Measurements from ENCODE around the gene HTT. TPM values are rescaled to one million over a fixed set of nuclear protein-coding genes. Genes with fewer than 3 reads are reported as not detected.

The HTT gene
- total RNA-seq, 1 donor: 96.2 TPM

GRCh38 chr4:3066836-3067400, 7.6 kb upstream of the HTT start:
- Histone ChIP-seq H3K27me3 (ENCODE audit: insufficient read depth, low read length) (no peaks in the 10 kb centered on the region), H3K4me3 (ENCODE audit: low read length) (no peak overlapping the region), H3K9me3 (ENCODE audit: low read depth, low read length) (no peaks in the 10 kb centered on the region), H3K4me1 (ENCODE audit: insufficient read depth, low read length) (no peaks in the 10 kb centered on the region)

- Histone ChIP-seq H3K4me3 (ENCODE audit: low read length) (no peak overlapping the region), H3K27me3 (ENCODE audit: insufficient read depth, low read length) (no peaks in the 10 kb centered on the region), H3K4me1 (ENCODE audit: insufficient read depth, low read length) (no peaks in the 10 kb centered on the region), H3K9me3 (ENCODE audit: low read depth, low read length) (no peaks in the 10 kb centered on the region)
Observed at GRCh38 chr4:3067473-3068001, 6.9 kb upstream of the HTT start.

GRCh38 chr4:3069661-3070199, 4.8 kb upstream of the HTT start:
- no peak overlapping the region for H3K4me3 ChIP-seq (ENCODE audit: low read length)
- H3K27me3 ChIP-seq (ENCODE audit: insufficient read depth, low read length): no peaks in the 10 kb centered on the region
- H3K4me1 ChIP-seq (ENCODE audit: insufficient read depth, low read length): peaks cover 7% of the 10 kb centered on the region
- no peaks in the 10 kb centered on the region for H3K9me3 ChIP-seq (ENCODE audit: low read depth, low read length)

- H3K4me1 ChIP-seq (ENCODE audit: insufficient read depth, low read length): peaks cover 15% of the 10 kb centered on the region
- no peaks in the 10 kb centered on the region for H3K27me3 ChIP-seq (ENCODE audit: insufficient read depth, low read length)
- H3K4me3 ChIP-seq (ENCODE audit: low read length): no peak overlapping the region
- H3K9me3 ChIP-seq (ENCODE audit: low read depth, low read length): no peaks in the 10 kb centered on the region
Observed at GRCh38 chr4:3070709-3071500, 3.6 kb upstream of the HTT start.

- Histone ChIP-seq H3K4me1 (ENCODE audit: insufficient read depth, low read length) (peaks cover 25% of the 10 kb centered on the region), H3K9me3 (ENCODE audit: low read depth, low read length) (no peaks in the 10 kb centered on the region), H3K27me3 (ENCODE audit: insufficient read depth, low read length) (no peaks in the 10 kb centered on the region), H3K4me3 (ENCODE audit: low read length) (no peak overlapping the region)
Observed at GRCh38 chr4:3071811-3072210, 2.7 kb upstream of the HTT start.

GRCh38 chr4:3073158-3074077, 1.1 kb upstream of the HTT start:
- H3K4me1 ChIP-seq (ENCODE audit: insufficient read depth, low read length): peaks cover 41% of the 10 kb centered on the region
- no peaks in the 10 kb centered on the region for H3K27me3 ChIP-seq (ENCODE audit: insufficient read depth, low read length)
- peak overlapping the region; percentile 43 for H3K4me3 ChIP-seq (ENCODE audit: low read length)
- no peaks in the 10 kb centered on the region for H3K9me3 ChIP-seq (ENCODE audit: low read depth, low read length)

- no peaks in the 10 kb centered on the region for H3K27me3 ChIP-seq (ENCODE audit: insufficient read depth, low read length)
- H3K4me1 ChIP-seq (ENCODE audit: insufficient read depth, low read length): peaks cover 56% of the 10 kb centered on the region
- peak overlapping the region; percentile 63 for H3K4me3 ChIP-seq (ENCODE audit: low read length)
- H3K9me3 ChIP-seq (ENCODE audit: low read depth, low read length): no peaks in the 10 kb centered on the region
Observed at GRCh38 chr4:3074846-3075651, 568 bp downstream of the HTT start.

- Histone ChIP-seq H3K9me3 (ENCODE audit: low read depth, low read length) (no peaks in the 10 kb centered on the region), H3K4me1 (ENCODE audit: insufficient read depth, low read length) (peaks cover 58% of the 10 kb centered on the region), H3K4me3 (ENCODE audit: low read length) (peak overlapping the region; percentile 61), H3K27me3 (ENCODE audit: insufficient read depth, low read length) (no peaks in the 10 kb centered on the region)
Observed at GRCh38 chr4:3075652-3075981, 1.1 kb downstream of the HTT start.

GRCh38 chr4:3077796-3078195, 3.3 kb downstream of the HTT start:
- Histone ChIP-seq H3K9me3 (ENCODE audit: low read depth, low read length) (no peaks in the 10 kb centered on the region), H3K4me1 (ENCODE audit: insufficient read depth, low read length) (peaks cover 58% of the 10 kb centered on the region), H3K4me3 (ENCODE audit: low read length) (no peak overlapping the region), H3K27me3 (ENCODE audit: insufficient read depth, low read length) (no peaks in the 10 kb centered on the region)

GRCh38 chr4:3079694-3080123, 5.2 kb downstream of the HTT start:
- Histone ChIP-seq H3K4me3 (ENCODE audit: low read length) (no peak overlapping the region), H3K4me1 (ENCODE audit: insufficient read depth, low read length) (peaks cover 52% of the 10 kb centered on the region), H3K27me3 (ENCODE audit: insufficient read depth, low read length) (no peaks in the 10 kb centered on the region), H3K9me3 (ENCODE audit: low read depth, low read length) (no peaks in the 10 kb centered on the region)

GRCh38 chr4:3082925-3083515, 8.5 kb downstream of the HTT start:
- H3K4me1 ChIP-seq (ENCODE audit: insufficient read depth, low read length): peaks cover 30% of the 10 kb centered on the region
- H3K9me3 ChIP-seq (ENCODE audit: low read depth, low read length): no peaks in the 10 kb centered on the region
- H3K27me3 ChIP-seq (ENCODE audit: insufficient read depth, low read length): no peaks in the 10 kb centered on the region
- no peak overlapping the region for H3K4me3 ChIP-seq (ENCODE audit: low read length)

- Histone ChIP-seq H3K4me1 (ENCODE audit: insufficient read depth, low read length) (peaks cover 24% of the 10 kb centered on the region), H3K4me3 (ENCODE audit: low read length) (no peak overlapping the region), H3K27me3 (ENCODE audit: insufficient read depth, low read length) (no peaks in the 10 kb centered on the region), H3K9me3 (ENCODE audit: low read depth, low read length) (no peaks in the 10 kb centered on the region)
Observed at GRCh38 chr4:3083732-3084131, 9.3 kb downstream of the HTT start.

GRCh38 chr4:3085948-3086670, 11.6 kb downstream of the HTT start:
- Histone ChIP-seq H3K9me3 (ENCODE audit: low read depth, low read length) (no peaks in the 10 kb centered on the region), H3K27me3 (ENCODE audit: insufficient read depth, low read length) (no peaks in the 10 kb centered on the region)

More at GRCh38 chr4:3085948-3086670, 11.6 kb downstream of the HTT start:
- Histone ChIP-seq H3K4me1 (ENCODE audit: insufficient read depth, low read length) (peaks cover 9% of the 10 kb centered on the region), H3K4me3 (ENCODE audit: low read length) (no peak overlapping the region)

Measured in mononuclear cell (primary cell).